ENCODE results near the gene SMURF2.
"Not testable (repeated sequence)": the region's sequence is repeated elsewhere in the genome, so short reads cannot be mapped to it uniquely, and the experiment has no call there.

Gene SMURF2

DNA sequence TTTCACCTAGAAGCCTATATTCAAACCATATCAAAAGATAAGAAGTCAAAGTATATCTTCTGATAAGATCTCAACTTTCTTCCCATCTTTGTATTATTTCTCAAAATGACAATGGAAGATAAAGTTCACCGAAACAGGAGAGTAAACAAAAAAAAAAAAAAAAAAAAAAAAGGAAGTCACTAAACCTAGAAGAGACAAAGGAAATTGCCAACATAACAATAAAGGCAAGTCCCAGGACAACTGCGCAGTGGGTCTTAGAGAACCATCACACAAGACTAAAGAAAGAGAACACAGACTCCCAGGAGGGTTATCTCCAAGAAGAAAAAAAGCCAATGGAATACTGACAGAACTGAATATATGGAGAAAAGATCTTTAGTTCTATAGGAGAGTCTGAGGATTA, 65.7 kb downstream of the SMURF2 start:
- DNase-seq (ENCODE audit: low read depth in 2 of 2), result no peak
- TF ChIP-seq, protein P1, sequence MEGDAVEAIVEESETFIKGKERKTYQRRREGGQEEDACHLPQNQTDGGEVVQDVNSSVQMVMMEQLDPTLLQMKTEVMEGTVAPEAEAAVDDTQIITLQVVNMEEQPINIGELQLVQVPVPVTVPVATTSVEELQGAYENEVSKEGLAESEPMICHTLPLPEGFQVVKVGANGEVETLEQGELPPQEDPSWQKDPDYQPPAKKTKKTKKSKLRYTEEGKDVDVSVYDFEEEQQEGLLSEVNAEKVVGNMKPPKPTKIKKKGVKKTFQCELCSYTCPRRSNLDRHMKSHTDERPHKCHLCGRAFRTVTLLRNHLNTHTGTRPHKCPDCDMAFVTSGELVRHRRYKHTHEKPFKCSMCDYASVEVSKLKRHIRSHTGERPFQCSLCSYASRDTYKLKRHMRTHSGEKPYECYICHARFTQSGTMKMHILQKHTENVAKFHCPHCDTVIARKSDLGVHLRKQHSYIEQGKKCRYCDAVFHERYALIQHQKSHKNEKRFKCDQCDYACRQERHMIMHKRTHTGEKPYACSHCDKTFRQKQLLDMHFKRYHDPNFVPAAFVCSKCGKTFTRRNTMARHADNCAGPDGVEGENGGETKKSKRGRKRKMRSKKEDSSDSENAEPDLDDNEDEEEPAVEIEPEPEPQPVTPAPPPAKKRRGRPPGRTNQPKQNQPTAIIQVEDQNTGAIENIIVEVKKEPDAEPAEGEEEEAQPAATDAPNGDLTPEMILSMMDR (IDR thresholded peaks at IDR 0.05; ENCODE audit: low read depth, low read length), result no peak
- H3K4me3 ChIP-seq (replicated peaks in 1 of 2; ENCODE audit: low read depth in 2 of 2, low read length in 2 of 2), result no peak overlapping the region

DNA sequence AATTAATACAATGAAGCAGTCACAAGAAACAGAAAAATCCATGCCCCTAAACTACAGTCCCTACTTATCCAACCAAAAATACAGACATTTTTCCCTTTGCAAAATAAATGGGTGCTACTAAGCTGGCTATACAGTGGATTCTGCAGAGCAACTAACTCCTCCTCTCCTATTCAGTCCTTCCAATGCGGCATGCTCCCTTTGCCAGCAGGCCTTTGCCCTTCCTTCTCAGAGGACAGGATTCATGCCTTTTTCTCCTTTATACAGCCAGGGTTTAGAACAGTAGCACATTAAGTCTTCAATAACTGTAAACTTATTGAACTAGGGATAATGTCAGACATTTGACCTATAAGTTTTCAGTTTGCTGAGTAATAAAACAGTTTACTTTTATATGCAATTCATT, 70.2 kb downstream of the SMURF2 start:
- TF ChIP-seq, protein P1 (IDR thresholded peaks at IDR 0.05; ENCODE audit: low read depth, low read length), result no peak
- no peak for DNase-seq (ENCODE audit: low read depth in 2 of 2)
- no peak overlapping the region for H3K4me3 ChIP-seq (replicated peaks in 1 of 2; ENCODE audit: low read depth in 2 of 2, low read length in 2 of 2)

DNA sequence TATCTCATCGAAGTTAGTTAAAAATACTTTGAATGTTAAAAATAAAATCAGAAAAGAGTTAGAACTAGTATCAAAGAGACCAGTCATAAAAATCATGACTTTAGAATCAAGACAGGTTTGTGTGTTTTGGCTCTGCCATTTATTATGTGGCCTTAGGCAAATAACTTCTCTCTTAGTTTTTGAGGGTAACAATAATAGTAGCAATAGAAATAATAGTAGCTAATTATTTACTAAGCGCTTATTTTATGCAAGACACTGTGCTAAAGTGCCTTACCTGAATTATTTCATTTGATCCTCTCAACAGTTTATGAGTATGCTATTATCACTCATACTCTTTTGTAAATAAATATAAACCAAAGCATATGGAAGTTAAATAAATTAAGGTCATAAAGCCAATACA, 77.0 kb downstream of the SMURF2 start:
- TF ChIP-seq, protein P1 (IDR thresholded peaks at IDR 0.05; ENCODE audit: low read depth, low read length), result no peak
- DNase-seq (ENCODE audit: low read depth in 2 of 2), result no peak
- no peak overlapping the region for H3K4me3 ChIP-seq (replicated peaks in 1 of 2; ENCODE audit: low read depth in 2 of 2, low read length in 2 of 2)

DNA sequence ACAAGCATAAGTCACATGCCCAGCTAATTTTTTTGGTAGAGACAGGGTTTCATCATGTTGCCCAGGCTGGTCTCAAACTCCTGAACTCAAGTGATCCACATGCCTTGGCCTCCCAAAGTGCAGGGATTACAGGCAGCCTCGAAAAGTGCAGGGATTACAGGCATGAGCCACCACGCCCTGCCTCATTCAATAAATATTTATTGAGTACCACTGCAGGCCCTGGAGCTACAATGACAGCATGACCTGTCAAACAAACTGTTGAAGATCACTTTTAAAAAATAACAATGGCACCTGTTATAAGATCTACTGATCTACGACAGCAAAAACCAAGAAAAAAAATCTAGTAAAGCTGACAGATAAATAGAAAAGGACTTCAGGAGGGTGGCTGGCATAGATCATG, 79.1 kb downstream of the SMURF2 start:
- H3K4me3 ChIP-seq (replicated peaks in 1 of 2; ENCODE audit: low read depth in 2 of 2, low read length in 2 of 2), result no peak overlapping the region
- TF ChIP-seq, protein P1 (IDR thresholded peaks at IDR 0.05; ENCODE audit: low read depth, low read length), result no peak
- no peak for DNase-seq (ENCODE audit: low read depth in 2 of 2)

DNA sequence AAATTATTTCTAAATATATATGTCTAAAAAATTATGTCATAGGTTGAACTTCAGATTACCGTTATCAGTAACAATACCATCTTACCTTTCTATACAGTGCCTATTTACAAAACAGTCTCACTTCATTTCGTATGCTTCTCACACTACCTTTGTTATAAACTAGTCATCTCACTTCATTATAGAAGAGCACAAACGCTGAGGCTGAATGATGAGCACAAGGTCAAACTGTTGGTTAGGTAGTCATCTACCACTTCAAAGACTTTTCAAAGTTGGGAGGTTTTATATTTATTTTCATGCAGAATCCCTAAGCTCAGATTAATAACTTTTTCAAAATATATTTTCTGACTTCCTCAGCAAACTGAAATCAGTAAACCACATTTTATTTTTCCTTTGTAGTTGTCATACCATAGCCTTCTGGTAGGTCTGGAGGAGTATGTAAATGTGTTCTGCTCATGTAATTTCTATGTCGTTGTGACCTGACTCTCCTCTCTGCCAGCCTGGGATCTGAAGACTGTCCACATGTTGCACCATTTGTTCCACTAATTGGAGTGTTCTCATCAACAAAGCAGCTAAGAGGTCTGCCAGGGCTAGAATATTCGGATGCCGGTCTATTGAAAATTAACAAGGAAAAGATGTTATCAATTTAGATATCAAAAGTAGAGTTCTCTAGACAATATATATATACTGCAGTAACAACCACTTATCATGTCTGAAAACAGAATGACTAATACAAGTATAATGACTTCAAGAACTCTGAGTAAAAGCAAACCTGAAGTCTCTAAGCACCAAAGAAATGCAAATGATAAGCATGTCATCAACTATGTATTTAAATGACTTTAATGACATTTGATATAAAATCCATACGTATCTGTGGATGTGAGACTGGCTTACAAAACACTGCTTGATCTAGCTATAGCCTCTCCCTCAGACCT, 81.5 kb downstream of the SMURF2 start:
- H3K4me3 ChIP-seq (replicated peaks in 1 of 2; ENCODE audit: low read depth in 2 of 2, low read length in 2 of 2), result no peak overlapping the region
- TF ChIP-seq, protein P1 (IDR thresholded peaks at IDR 0.05; ENCODE audit: low read depth, low read length), result no peak
- DNase-seq (ENCODE audit: low read depth in 2 of 2), result no peak

DNA sequence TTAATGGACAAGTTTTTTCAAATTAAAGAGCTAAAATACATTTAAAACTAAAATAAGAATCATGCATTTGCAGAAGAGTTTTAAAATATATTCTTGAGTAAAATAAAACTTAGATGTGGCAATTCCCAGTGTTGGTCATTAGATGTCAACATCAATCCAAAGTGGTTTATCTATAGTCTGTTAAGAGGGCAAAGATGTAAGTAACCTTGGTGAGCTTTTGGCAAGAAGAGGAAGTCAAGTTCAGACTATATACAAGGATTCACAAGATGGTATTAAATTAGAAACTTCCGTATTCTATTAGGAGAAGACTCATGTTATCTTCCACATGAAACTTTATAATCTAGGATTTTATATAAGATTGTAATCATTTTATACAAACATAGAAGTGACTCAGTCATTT, 82.2 kb downstream of the SMURF2 start:
- DNase-seq (ENCODE audit: low read depth in 2 of 2), result no peak
- TF ChIP-seq, protein P1 (IDR thresholded peaks at IDR 0.05; ENCODE audit: low read depth, low read length), result no peak
- H3K4me3 ChIP-seq (replicated peaks in 1 of 2; ENCODE audit: low read depth in 2 of 2, low read length in 2 of 2), result no peak overlapping the region

DNA sequence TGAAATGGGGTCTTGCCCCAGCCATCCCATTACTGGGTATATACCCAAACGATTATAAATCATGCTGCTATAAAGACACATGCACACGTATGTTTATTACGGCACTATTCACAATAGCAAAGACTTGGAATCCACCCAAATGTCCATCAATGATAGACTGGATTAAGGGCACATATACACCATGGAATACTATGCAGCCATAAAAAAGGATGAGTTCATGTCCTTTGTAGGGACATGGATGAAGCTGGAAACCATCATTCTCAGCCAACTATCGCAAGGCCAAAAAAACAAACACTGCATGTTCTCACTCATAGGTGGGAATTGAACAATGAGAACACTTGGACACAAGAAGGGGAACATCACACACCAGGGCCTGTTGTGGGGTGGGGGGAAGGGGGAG, 85.1 kb downstream of the SMURF2 start:
- H3K4me3 ChIP-seq (replicated peaks in 1 of 2; ENCODE audit: low read depth in 2 of 2, low read length in 2 of 2); DNase-seq (ENCODE audit: low read depth in 2 of 2): not testable (repeated sequence)

Data from cardiac fibroblast (primary cell).